Loucy (cell line): ENCODE data around the gene ZNF592.

Source experiments
- H2AFZ ChIP-seq: fragments of 200-600 bp; sonication (generic); 2 replicates; pipeline ENCODE4 v1.6.0; 2016; ENCODE audit warnings: antibody characterized with exemption, mild to moderate bottlenecking, low read length, moderate library complexity
- H3F3A ChIP-seq: fragments of 200-600 bp; 2 replicates; pipeline ENCODE4 v1.6.0; 2016; ENCODE audit warnings: antibody characterized with exemption, low read depth, mild to moderate bottlenecking
- H3K27me3 ChIP-seq: fragments of 200-600 bp; sonication (generic); 2 replicates; pipeline ENCODE4 v1.6.1; 2014; ENCODE audit warnings: low read length, mild to moderate bottlenecking; ENCODE audit not compliant: insufficient read depth, poor library complexity, severe bottlenecking
- H3K36me3 ChIP-seq: fragments of 200-600 bp; sonication (generic); 2 replicates; pipeline ENCODE4 v1.6.1; 2016; ENCODE audit warnings: low read length; ENCODE audit not compliant: insufficient read depth
- H3K4me1 ChIP-seq: fragments of 200-600 bp; sonication (generic); 2 replicates; pipeline ENCODE4 v1.5.1; 2014; ENCODE audit warnings: low read length, mild to moderate bottlenecking; ENCODE audit not compliant: insufficient read depth, poor library complexity, severe bottlenecking
- H3K4me2 ChIP-seq: fragments of 200-600 bp; sonication (generic); 2 replicates; pipeline ENCODE4 v1.6.0; 2014; ENCODE audit warnings: antibody characterized with exemption, low read length, low read depth, mild to moderate bottlenecking; ENCODE audit not compliant: poor library complexity, severe bottlenecking
- H3K4me3 ChIP-seq: fragments of 200-600 bp; sonication (generic); 2 replicates; pipeline ENCODE4 v1.5.1; 2014; ENCODE audit warnings: low read length, mild to moderate bottlenecking, mixed read lengths; ENCODE audit not compliant: poor library complexity, severe bottlenecking
- H3K79me2 ChIP-seq: fragments of 200-600 bp; sonication (generic); 2 replicates; pipeline ENCODE4 v1.6.1; 2014; ENCODE audit warnings: low read length; ENCODE audit not compliant: insufficient read depth
- H3K9ac ChIP-seq: fragments of 200-600 bp; sonication (generic); 2 replicates; pipeline ENCODE4 v1.6.0; 2014; ENCODE audit warnings: mild to moderate bottlenecking, low read depth, low read length, moderate library complexity; ENCODE audit not compliant: poor library complexity, severe bottlenecking
- H3K9me2 ChIP-seq: fragments of 200-600 bp; sonication (generic); replicated peaks from 2 replicates; pipeline ENCODE4 v1.6.1; 2016; ENCODE audit warnings: low read depth, low read length, mixed read lengths
- H3K9me3 ChIP-seq: fragments of 200-600 bp; sonication (generic); 2 replicates; pipeline ENCODE4 v1.6.1; 2014; ENCODE audit warnings: mild to moderate bottlenecking, antibody characterized with exemption, low read length, low read depth; ENCODE audit not compliant: insufficient read depth
- H4K20me1 ChIP-seq: fragments of 200-600 bp; sonication (generic); 2 replicates; pipeline ENCODE4 v1.6.0; 2014; ENCODE audit warnings: antibody characterized with exemption, low read length, mild to moderate bottlenecking; ENCODE audit not compliant: insufficient read depth, poor library complexity, severe bottlenecking
- EZH2phosphoT487 ChIP-seq: fragments of 200-600 bp; IDR thresholded peaks from 2 replicates; pipeline ENCODE4 v1.6.1; 2018; ENCODE audit warnings: antibody characterized with exemption, mild to moderate bottlenecking, moderate library complexity, borderline replicate concordance
- TF ChIP-seq, protein P1 (sequence below): fragments of 200-600 bp; sonication (generic); conservative IDR thresholded peaks from 2 replicates; pipeline ENCODE4 v1.5.1; 2014; ENCODE audit warnings: mild to moderate bottlenecking, antibody characterized with exemption, low read length

Gene ZNF592

DNA sequence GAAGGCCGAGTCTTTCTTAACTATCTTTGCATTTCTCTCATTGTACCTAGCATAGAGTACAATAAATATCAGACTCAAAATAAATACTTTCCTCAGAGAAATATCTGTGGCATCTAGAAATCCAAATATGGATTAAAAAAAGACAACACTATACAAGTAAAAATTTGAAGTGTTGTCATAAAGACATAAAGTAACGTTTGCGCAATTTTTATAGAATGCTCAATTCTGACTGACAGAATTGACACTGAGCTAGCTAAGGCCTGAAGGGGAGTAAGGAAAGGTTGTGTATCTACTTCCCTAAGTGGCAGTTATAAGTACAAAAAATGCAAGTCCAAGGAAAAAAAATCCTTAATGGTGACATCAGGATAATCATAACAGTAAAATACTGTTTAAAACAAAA lies 33.6 kb upstream of the ZNF592 start:
- Histone ChIP-seq H3K4me3 (peak overlapping the region; percentile 91), H3K4me2 (peak overlapping the region; percentile 76), H3K27me3 (no peaks in the 10 kb centered on the region), H2AFZ (no peak overlapping the region), H4K20me1 (peaks cover 29% of the 10 kb centered on the region), H3K36me3 (no peaks in the 10 kb centered on the region), H3K9me2 (no peaks in the 10 kb centered on the region), H3K9ac (peak overlapping the region; percentile 92), H3F3A (no peaks in the 10 kb centered on the region), H3K4me1 (peaks cover 23% of the 10 kb centered on the region), H3K9me3 (no peaks in the 10 kb centered on the region), H3K79me2 (peaks cover 58% of the 10 kb centered on the region)
- TF ChIP-seq EZH2phosphoT487, result no peak
- TF ChIP-seq, protein P1, sequence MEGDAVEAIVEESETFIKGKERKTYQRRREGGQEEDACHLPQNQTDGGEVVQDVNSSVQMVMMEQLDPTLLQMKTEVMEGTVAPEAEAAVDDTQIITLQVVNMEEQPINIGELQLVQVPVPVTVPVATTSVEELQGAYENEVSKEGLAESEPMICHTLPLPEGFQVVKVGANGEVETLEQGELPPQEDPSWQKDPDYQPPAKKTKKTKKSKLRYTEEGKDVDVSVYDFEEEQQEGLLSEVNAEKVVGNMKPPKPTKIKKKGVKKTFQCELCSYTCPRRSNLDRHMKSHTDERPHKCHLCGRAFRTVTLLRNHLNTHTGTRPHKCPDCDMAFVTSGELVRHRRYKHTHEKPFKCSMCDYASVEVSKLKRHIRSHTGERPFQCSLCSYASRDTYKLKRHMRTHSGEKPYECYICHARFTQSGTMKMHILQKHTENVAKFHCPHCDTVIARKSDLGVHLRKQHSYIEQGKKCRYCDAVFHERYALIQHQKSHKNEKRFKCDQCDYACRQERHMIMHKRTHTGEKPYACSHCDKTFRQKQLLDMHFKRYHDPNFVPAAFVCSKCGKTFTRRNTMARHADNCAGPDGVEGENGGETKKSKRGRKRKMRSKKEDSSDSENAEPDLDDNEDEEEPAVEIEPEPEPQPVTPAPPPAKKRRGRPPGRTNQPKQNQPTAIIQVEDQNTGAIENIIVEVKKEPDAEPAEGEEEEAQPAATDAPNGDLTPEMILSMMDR, result no peak

DNA sequence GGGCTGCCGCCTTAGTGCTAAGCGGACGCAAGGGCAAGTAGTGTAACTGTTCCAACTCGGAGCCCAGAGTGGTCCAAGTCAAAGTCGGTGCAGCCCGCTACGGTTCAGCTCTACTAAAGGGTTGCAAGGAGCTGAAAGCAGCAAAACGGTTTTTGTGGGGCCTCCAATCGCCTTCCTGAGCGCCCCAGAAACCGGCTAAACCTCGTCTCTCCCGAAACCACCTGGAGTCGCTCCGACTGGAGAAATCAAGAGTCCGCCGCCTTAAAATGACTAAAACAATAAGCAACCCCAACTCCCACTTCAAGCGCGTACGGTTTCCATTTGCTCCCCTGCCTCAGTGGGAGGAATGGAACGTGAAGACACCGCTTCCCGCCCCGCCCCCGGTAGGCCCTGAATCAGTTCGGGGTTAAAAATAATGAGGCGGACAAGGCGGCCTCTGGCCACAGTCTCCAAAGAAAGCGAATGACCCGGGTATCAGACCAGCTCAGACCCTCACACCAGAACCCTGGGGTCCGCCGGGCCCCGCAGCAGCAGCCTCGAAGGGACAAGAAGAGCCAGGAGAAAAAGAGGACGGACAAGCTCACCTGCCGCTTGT lies 32.9 kb upstream of the ZNF592 start:
- H2AFZ ChIP-seq, result peak overlapping the region; percentile 94
- H3K4me1 ChIP-seq, result peaks cover 23% of the 10 kb centered on the region
- no peaks in the 10 kb centered on the region for H3K27me3 ChIP-seq
- peak overlapping the region; percentile 76 for H3K4me2 ChIP-seq
- H3K79me2 ChIP-seq, result peaks cover 54% of the 10 kb centered on the region
- no peaks in the 10 kb centered on the region for H3K9me2 ChIP-seq
- peak overlapping the region; percentile 92 for H3K9ac ChIP-seq
- no peaks in the 10 kb centered on the region for H3F3A ChIP-seq
- H4K20me1 ChIP-seq, result peaks cover 29% of the 10 kb centered on the region
- no peaks in the 10 kb centered on the region for H3K36me3 ChIP-seq
- TF ChIP-seq, protein P1, result no peak
- TF ChIP-seq EZH2phosphoT487, result no peak
- no peaks in the 10 kb centered on the region for H3K9me3 ChIP-seq
- H3K4me3 ChIP-seq, result peak overlapping the region; percentile 91

DNA sequence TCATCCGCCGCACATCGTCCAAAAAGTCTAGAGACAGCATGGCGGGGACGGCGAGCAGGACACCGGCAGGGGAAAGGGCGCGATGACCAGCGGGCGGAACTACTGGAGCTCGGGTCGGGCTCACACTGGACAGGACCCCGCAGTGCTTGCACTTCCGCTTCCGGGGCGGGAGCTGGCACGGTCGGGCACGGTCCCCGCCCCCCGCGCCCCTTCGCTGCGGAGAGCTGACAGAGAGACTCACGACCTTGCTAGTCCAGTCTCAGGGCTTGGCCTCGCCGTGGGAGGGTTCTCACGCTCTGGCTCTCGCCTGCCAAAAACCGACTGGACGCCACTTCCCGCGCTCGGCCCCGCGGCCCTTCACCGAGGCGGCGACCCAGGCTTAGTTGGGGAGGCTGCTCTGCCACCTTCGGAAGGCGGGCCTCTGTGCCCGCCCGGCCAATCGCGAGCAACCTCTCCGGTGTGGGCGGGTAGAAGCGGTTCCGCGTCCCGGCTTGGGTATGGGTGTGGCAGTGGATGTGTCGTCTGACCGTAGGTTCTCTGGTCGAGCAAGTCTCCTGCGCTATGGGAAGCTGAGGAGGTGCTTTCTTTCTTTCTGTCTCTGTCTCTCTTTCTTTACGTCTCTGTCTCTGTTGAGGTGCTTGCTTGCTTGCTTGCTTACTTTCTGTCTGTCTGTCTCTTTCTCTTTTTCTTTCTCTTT lies 32.2 kb upstream of the ZNF592 start, which contains the start of gene SEC11A:
Gene SEC11A (minus strand): TSS at position 104 of the 697 bp plus-strand sequence. CDS start 64 bp downstream, at position 40.
- H3K4me1 ChIP-seq, result peaks cover 25% of the 10 kb centered on the region
- H3K9ac ChIP-seq, result peak within 1 kb of the TSS; percentile 92
- no peaks in the 10 kb centered on the region for H3K36me3 ChIP-seq
- peaks cover 48% of the 10 kb centered on the region for H3K79me2 ChIP-seq
- no peaks in the 10 kb centered on the region for H3K27me3 ChIP-seq
- H3K4me3 ChIP-seq, result peak within 1 kb of the TSS; percentile 91
- H3K4me2 ChIP-seq, result peak within 1 kb of the TSS; percentile 87
- H3K9me2 ChIP-seq, result no peaks in the 10 kb centered on the region
- H3F3A ChIP-seq, result no peaks in the 10 kb centered on the region
- H3K9me3 ChIP-seq, result no peaks in the 10 kb centered on the region
- peak within 1 kb of the TSS; percentile 94 for H2AFZ ChIP-seq
- TF ChIP-seq, protein P1, result no peak
- no peak for TF ChIP-seq EZH2phosphoT487
- peaks cover 26% of the 10 kb centered on the region for H4K20me1 ChIP-seq
